Astrocyte (in vitro differentiated cells and primary cell): Measurements from ENCODE around the gene TCEANC2. TPM values are rescaled to one million over a fixed set of nuclear protein-coding genes. Genes with fewer than 3 reads are reported as not detected.

Experiments used
- DNase-seq: peaks from one replicate; pipeline ENCODE4 v3.0.0-alpha.2; 2010; ENCODE audit warnings: low read depth
- FAIRE-seq: peaks from 2 replicates; lab custom pipeline; 2011; peaks lifted over from hg19 to GRCh38; lab: Jason Lieb, UNC
- H2AFZ ChIP-seq: 2 replicates; pipeline ENCODE4 v1.6.0; 2012; ENCODE audit warnings: low read depth, low read length, inconsistent platforms
- H3K27ac ChIP-seq: 2 replicates; pipeline ENCODE4 v1.5.1; 2011; ENCODE audit warnings: low read depth, low read length, inconsistent platforms
- H3K27me3 ChIP-seq: 2 replicates; pipeline ENCODE4 v1.6.0; 2011; ENCODE audit warnings: low read length, inconsistent platforms; ENCODE audit not compliant: insufficient read depth
- H3K36me3 ChIP-seq: 2 replicates; pipeline ENCODE4 v1.5.1; 2011; ENCODE audit warnings: low read length, inconsistent platforms; ENCODE audit not compliant: insufficient read depth
- H3K4me1 ChIP-seq: 2 replicates; pipeline ENCODE4 v1.5.1; 2011; ENCODE audit warnings: low read length, inconsistent platforms; ENCODE audit not compliant: insufficient read depth
- H3K4me2 ChIP-seq: 2 replicates; pipeline ENCODE4 v1.6.0; 2012; ENCODE audit warnings: low read length, inconsistent platforms
- H3K4me3 ChIP-seq: 2 replicates; pipeline ENCODE4 v1.5.1; 2011; ENCODE audit warnings: low read depth, mild to moderate bottlenecking, low read length, inconsistent platforms; ENCODE audit not compliant: insufficient read depth
- H3K79me2 ChIP-seq: 2 replicates; pipeline ENCODE4 v1.6.0; 2012; ENCODE audit warnings: mild to moderate bottlenecking, low read length, inconsistent platforms; ENCODE audit not compliant: insufficient read depth
- H3K9ac ChIP-seq: 2 replicates; pipeline ENCODE4 v1.6.0; 2012; ENCODE audit warnings: mild to moderate bottlenecking, low read length, inconsistent platforms
- H3K9me3 ChIP-seq: 2 replicates; pipeline ENCODE4 v1.5.1; 2012; ENCODE audit warnings: low read depth, mild to moderate bottlenecking, low read length, inconsistent platforms; ENCODE audit not compliant: insufficient read depth
- H4K20me1 ChIP-seq: 2 replicates; pipeline ENCODE4 v1.6.0; 2012; ENCODE audit warnings: low read length, inconsistent platforms; ENCODE audit not compliant: insufficient read depth
- H3K27ac Mint-ChIP-seq: one replicate; pipeline ENCODE4 v1.8.0; 2021; ENCODE audit warnings: mild to moderate bottlenecking, mixed read lengths; ENCODE audit not compliant: unreplicated experiment
- H3K27me3 Mint-ChIP-seq: one replicate; pipeline ENCODE4 v1.8.0; 2021; ENCODE audit warnings: low read depth, mixed read lengths; ENCODE audit not compliant: unreplicated experiment
- H3K36me3 Mint-ChIP-seq: one replicate; pipeline ENCODE4 v1.8.0; 2021; ENCODE audit warnings: low read depth, mixed read lengths; ENCODE audit not compliant: unreplicated experiment
- H3K4me1 Mint-ChIP-seq: one replicate; pipeline ENCODE4 v1.8.0; 2021; ENCODE audit warnings: low read depth, mixed read lengths; ENCODE audit not compliant: unreplicated experiment
- H3K4me3 Mint-ChIP-seq: one replicate; pipeline ENCODE4 v1.8.0; 2021; ENCODE audit warnings: mild to moderate bottlenecking, moderate library complexity, mixed read lengths; ENCODE audit not compliant: unreplicated experiment
- H3K9me3 Mint-ChIP-seq: one replicate; pipeline ENCODE4 v1.8.0; 2021; ENCODE audit warnings: mild to moderate bottlenecking, mixed read lengths; ENCODE audit not compliant: unreplicated experiment
- CTCF ChIP-seq: IDR thresholded peaks from 2 replicates; pipeline ENCODE4 v1.5.1; 2011; ENCODE audit warnings: low read depth, mild to moderate bottlenecking, inconsistent platforms, low read length, moderate library complexity; ENCODE audit not compliant: insufficient read depth
- EZH2 ChIP-seq: IDR thresholded peaks from 2 replicates; pipeline ENCODE4 v1.6.1; 2012; ENCODE audit warnings: mild to moderate bottlenecking, low read length, inconsistent platforms; ENCODE audit not compliant: insufficient read depth
- total RNA-seq: library from RNA; stranded (reverse); gene quantifications from 2 replicates; pipeline ENCODE4 v1.2.1, GENCODE V29; 2021

Gene TCEANC2
- total RNA-seq, 1 donor from 2014 or later, result 4.6 TPM

DNA sequence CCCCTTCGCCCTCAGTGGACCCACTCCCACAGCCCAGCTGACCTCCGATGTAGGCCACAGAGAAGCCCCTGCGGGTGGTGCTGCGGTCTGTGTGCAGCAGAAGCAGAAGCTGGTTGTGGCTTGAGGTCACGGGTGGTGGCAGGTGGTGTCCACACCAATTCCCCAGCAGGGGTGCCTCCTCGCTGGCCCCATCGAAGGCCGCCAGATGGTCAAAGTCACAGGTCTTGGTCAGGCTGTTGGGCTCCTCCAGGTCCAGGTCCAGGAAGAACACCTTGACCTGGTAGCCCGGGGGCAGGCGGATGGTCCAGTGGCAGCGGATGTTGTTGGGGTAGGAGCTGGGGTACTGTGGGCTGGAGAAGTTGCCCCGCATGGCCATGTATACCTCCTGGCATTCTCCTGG, 86.3 kb downstream of the TCEANC2 start:
- Histone ChIP-seq H2AFZ (no peak overlapping the region), H3K27ac (no peak overlapping the region), H3K4me3 (no peak overlapping the region), H3K4me2 (no peak overlapping the region), H3K27me3 (no peaks in the 10 kb centered on the region), H3K36me3 (no peaks in the 10 kb centered on the region), H4K20me1 (no peaks in the 10 kb centered on the region), H3K4me1 (peaks cover 31% of the 10 kb centered on the region), H3K79me2 (no peaks in the 10 kb centered on the region), H3K9me3 (no peaks in the 10 kb centered on the region), H3K9ac (no peak overlapping the region)
- Mint-ChIP-seq H3K27ac (no peak overlapping the region), H3K4me1 (peaks cover 22% of the 10 kb centered on the region), H3K4me3 (no peak overlapping the region), H3K27me3 (peaks cover 6% of the 10 kb centered on the region), H3K36me3 (no peaks in the 10 kb centered on the region), H3K9me3 (peaks cover 4% of the 10 kb centered on the region)
- DNase-seq (no peak), FAIRE-seq (no peak)
- no peak for TF ChIP-seq EZH2
- TF ChIP-seq CTCF, result no peak

DNA sequence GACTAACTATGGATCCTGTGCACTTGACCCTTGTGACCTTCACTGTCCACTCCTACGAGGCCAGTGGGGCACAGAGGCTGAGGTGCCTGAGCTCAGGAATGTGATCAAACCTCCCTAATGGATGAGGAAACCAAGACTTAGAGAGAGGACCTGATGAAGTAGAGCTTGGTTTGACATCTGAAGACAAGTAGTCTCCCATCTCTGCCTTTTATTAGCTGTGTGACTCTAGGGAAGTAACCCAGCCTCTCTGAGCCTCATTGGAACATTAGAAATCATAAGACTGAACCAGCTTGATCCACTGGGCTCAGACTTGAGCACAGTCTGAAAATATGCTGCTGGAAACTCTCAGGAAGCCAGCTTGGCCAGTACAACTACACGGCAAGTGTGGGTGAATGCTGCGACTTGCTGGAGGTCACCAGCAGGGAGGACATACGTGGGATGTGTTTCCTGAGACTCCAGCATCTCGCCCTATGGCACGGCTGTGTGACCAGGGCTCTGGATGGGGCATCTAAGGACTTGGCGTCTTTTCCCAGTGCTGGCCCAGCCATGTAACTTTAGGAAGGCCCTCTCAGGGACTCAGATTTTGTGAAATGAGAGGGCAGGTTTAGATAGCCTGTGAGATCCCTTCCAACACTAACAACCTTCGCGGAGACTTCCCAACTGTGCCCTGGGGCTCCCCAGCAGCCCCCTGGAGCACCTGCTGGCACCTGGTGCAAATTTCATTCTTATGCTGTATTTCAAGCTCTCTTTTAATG, 88.9 kb downstream of the TCEANC2 start:
- peaks cover 7% of the 10 kb centered on the region for H3K27me3 Mint-ChIP-seq
- Histone ChIP-seq H3K9ac (no peak overlapping the region), H3K4me1 (peaks cover 7% of the 10 kb centered on the region), H3K27me3 (no peaks in the 10 kb centered on the region), H3K27ac (no peak overlapping the region), H3K79me2 (no peaks in the 10 kb centered on the region), H4K20me1 (no peaks in the 10 kb centered on the region), H3K4me2 (no peak overlapping the region), H3K36me3 (no peaks in the 10 kb centered on the region), H3K4me3 (no peak overlapping the region), H2AFZ (no peak overlapping the region), H3K9me3 (no peaks in the 10 kb centered on the region)
- no peaks in the 10 kb centered on the region for H3K36me3 Mint-ChIP-seq
- peaks cover 3% of the 10 kb centered on the region for H3K9me3 Mint-ChIP-seq
- no peak overlapping the region for H3K27ac Mint-ChIP-seq
- no peak for DNase-seq
- H3K4me1 Mint-ChIP-seq, result peaks cover 3% of the 10 kb centered on the region
- TF ChIP-seq CTCF, result no peak
- TF ChIP-seq EZH2, result no peak
- FAIRE-seq, result no peak
- no peak overlapping the region for H3K4me3 Mint-ChIP-seq

DNA sequence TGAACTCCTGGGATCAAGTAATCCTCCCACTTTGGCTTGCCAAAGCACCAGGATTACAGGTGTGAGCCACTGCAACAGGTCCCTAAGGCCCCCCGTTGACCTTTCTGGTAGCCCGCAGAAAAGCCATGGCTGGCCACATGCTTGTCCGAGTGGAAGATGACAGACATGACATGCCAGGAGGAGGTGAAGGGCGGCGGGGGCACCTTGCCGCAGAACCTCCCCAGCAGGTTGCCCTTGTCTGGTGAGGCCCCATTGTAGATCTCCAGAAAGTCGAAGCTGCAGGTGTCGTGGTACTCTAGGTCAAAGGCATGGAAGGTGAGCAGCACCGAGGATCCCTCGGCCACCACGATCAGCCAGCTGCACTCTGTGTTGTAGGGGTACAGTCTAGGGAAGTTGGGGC, 91.0 kb downstream of the TCEANC2 start:
- no peak overlapping the region for H2AFZ ChIP-seq
- H3K4me1 Mint-ChIP-seq, result no peaks in the 10 kb centered on the region
- no peak for FAIRE-seq

More for the DNA sequence above, 91.0 kb downstream of the TCEANC2 start:
- Histone ChIP-seq H3K36me3 (no peaks in the 10 kb centered on the region), H3K79me2 (no peaks in the 10 kb centered on the region), H3K4me1 (no peaks in the 10 kb centered on the region), H3K27me3 (no peaks in the 10 kb centered on the region), H3K9ac (no peak overlapping the region), H4K20me1 (no peaks in the 10 kb centered on the region), H3K4me3 (no peak overlapping the region), H3K4me2 (no peak overlapping the region), H3K9me3 (no peaks in the 10 kb centered on the region), H3K27ac (no peak overlapping the region)
- Mint-ChIP-seq H3K36me3 (no peaks in the 10 kb centered on the region), H3K9me3 (peaks cover 2% of the 10 kb centered on the region), H3K27me3 (peaks cover 7% of the 10 kb centered on the region), H3K4me3 (no peak overlapping the region), H3K27ac (no peak overlapping the region)
- TF ChIP-seq CTCF (no peak), EZH2 (no peak)
- DNase-seq, result no peak
